ENCODE results near the gene ATP6V0C.

DNA sequence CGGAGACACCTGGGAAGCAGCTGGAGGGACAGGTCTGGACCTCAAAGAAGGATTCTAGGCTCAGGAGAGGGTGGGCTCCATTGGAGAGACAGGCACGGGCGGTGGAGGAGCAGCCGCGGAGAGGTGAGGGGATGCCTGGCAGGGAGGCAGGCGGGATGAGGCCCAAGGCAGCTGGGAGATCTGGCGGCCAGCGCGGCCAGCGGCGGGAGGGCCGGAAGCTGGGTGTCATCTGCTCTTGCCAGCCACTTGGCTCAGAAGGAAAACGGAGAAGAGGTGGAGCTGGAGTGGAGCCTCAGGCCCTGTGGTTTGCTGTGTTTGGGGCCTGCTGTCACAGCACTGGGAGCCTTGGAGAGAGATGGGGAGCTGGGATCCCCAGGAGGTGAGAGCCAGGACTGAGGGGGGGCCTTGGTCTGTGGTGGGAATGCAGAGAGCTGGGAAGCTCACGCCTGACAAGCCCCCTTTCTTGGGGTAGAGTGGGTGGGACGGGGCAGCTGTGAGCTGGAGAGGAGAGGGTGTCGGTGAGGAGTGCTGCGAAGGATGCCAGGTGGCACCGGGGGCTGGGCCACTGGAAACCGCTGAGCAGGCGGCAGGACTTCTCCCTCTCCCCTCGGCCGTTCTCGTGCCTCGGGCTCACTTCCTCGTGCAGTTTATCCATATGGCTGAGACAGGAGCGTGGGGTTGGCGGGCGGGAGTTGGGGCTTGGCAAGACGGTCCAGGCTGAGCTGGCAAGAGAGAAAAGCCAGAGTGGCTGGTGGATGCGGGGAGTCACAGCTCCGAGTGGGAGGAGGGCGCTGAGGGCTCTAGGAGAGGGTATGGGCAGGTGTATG, 30.8 kb upstream of the ATP6V0C start:
- TF ChIP-seq, protein P1, sequence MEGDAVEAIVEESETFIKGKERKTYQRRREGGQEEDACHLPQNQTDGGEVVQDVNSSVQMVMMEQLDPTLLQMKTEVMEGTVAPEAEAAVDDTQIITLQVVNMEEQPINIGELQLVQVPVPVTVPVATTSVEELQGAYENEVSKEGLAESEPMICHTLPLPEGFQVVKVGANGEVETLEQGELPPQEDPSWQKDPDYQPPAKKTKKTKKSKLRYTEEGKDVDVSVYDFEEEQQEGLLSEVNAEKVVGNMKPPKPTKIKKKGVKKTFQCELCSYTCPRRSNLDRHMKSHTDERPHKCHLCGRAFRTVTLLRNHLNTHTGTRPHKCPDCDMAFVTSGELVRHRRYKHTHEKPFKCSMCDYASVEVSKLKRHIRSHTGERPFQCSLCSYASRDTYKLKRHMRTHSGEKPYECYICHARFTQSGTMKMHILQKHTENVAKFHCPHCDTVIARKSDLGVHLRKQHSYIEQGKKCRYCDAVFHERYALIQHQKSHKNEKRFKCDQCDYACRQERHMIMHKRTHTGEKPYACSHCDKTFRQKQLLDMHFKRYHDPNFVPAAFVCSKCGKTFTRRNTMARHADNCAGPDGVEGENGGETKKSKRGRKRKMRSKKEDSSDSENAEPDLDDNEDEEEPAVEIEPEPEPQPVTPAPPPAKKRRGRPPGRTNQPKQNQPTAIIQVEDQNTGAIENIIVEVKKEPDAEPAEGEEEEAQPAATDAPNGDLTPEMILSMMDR (IDR thresholded peaks at IDR 0.05), result no peak
- no peak for TF ChIP-seq POLR2A (IDR thresholded peaks at IDR 0.05)
